ENCODE results near the gene WWOX.

WWOX gene

DNA sequence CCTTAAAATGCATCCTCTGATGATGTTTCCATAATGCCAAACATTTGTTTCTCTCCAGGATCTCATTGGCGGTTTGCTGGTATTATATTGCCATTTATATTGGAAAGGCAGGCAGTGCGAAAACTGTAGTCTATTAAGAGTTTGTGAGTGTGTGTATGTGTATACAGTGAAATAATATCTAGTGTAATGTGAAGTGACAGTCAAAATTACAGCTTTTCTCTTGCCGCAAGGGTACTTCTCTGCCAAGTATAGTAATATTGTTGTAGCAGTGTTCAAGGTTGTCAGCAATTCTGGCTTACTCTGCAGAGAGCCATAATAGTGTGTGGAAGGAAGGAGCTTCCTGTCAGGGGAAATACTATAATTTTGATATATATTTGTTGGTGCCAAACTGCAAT, 178.6 kb downstream of the WWOX start:
- DNase-seq, result no peak

DNA sequence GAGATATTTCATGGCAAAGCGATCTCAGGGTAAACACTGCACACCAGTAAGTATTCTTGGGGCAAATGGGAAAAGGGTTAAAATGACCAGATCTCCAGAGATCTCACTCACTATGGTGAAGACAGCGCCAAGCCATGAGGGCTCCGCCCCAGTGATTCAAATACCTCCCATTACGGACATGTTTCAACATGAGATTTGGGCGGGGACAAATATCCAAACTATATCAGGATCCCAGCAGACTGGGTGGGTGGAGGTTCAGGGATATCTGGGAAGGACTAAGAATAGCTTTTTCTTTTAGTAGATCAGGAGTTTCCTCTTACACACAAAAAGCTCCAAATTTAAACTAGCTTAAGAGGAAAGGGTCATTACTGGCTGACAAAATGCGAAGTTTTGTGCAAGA, 181.7 kb downstream of the WWOX start:
- no peak for DNase-seq

DNA sequence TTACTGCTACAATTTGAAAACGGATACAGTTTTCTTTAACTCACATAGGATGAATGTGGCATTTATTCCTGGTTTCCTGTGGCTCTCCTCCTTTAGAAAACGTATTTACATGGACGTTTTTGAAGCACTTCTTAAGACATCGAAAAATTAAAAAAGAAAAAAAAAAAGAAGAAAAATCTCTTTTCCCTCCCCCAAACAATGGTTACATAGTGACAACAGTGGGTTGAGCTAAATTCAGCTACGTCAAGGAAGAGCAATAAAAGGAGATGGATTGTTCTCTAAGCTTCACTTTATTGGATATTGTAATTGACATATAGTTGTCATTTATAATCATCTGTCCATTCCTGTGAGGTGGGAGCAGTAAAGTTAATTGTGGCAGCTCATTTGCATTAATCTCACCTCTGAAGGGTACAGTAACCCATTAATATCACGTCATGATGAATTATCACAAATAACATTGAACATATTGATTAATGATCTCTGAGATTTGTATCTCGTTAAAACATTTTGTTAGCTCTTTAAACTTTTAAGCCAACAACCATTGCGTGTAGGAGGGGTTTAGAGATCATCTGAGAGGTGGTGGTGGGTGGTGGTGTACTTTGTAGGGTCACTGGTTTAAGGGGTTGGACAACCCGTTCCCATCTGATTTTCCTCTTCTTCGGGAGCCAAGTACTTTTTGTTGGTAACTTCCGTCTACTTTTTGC, 184.2 kb downstream of the WWOX start:
- DNase-seq, result no peak

DNA sequence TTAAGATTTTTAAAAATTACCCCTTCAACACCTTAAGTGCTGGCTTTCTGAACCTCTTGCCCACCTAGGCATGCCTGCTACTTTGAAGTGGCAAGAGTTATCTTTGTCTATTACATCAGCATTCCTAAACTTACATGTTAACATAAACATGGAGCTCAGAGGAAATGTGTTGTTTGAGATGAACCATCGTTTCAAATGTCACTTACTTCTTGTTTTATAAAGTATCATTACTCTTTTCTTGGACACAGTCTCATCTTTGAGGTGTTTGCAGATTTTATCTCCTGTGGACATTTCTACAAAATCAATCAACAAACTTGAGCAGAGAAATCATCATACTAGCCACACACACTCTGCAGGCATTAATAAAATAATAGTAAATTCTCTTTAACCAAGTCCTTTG, 184.9 kb downstream of the WWOX start:
- no peak for DNase-seq

DNA sequence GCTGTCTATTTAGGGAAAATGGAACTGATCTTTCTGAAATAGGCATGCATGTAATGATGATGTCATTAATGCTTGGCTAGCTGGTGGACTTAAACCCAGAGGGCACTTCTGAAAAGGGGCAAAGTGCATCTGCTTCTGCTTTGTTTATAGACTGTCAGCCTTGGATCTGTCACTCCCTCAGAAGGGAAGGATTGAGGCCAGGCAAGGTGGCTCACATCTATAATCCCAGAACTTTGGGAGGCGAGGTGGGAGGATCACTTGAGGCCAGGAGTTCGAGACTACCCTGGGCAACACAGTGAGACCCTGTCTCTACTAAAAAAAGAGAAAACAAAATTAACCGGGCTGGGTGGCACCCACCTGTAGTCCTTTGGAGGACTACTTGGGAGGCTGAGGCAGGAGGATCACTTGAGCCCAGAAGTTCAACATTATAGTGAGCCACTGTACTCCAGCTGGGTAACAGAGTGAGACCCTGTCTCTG, 185.5 kb downstream of the WWOX start:
- no peak for DNase-seq

DNA sequence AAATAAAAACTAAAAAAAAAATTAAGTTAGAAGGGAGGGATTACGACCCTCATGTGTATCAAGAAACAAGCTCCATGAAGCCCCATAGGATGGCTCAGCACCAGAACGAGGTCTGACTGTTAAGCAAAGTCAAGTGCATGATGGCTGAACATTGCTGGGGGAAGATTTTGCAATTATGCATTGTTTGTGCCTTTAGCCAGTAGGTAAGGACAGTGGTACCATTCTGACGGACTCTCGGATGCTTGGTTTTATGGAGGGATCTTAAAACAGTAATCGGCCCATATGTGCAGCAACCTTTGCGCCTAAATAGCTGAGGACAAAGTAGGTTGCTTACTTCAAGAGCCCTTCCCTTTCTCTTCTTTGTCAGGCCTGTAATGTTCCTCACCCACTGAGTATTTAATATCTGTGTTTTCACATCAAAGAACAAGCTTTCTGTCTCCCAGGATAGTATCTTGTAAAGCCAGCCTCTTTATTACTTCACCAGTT, 186.0 kb downstream of the WWOX start:
- no peak for DNase-seq

DNA sequence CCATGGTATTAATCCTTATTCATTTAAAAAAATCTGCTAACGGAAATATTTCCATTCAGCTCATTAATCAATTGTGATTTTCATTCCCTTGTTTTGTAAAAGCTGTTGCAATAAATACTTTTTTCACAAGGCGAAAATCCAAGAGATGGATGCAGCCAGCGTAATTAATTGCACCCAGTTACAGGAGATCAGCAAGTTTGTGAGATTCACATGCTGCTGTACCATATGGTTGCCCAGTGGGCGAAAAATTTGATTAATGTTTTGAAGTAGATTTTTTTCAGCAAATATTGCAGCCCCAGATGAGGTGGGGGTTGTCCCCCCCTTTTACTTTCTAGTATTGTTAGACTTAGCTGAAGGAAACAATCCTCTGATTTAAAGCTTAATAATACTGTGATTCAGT, 186.6 kb downstream of the WWOX start:
- no peak for DNase-seq

DNA sequence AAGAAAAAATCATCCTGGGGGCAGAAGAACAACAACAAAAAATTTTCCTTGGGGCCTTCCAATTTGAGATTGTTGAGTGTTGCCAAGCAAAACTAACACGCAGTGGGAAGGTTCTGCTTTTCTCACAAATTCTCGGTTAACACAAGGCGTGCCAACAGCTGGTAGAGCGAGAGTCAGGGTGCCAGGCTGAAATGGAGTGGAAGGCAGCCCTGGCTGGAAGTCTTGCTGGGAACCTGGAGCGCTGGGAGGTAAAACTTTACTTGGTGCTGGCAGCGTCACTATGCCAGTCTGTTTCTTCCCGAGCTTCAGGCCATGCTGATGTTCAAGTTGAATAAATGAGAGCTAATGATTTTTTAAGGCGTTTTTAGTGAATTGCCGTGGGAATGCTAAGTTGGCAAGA, 189.4 kb downstream of the WWOX start:
- no peak for DNase-seq

DNA sequence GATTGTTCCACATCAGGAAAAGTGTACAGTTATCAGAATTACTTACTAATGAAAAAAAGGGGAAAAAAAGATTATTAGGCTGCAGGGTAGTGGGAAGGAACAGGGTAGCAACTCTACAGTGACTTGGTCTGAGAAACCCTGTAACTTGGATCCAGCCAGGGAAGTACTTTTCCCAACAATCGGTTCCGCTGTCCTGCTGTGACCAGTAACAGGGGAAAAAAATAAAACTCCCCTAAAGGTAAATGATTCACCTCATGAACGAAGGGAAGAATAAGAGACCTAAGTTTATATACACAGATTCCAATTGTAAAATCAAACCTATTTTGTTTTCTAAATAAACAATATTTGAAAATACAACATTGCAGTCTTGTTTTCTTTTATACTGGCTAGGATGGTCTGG, 189.9 kb downstream of the WWOX start:
- DNase-seq, result no peak

DNA sequence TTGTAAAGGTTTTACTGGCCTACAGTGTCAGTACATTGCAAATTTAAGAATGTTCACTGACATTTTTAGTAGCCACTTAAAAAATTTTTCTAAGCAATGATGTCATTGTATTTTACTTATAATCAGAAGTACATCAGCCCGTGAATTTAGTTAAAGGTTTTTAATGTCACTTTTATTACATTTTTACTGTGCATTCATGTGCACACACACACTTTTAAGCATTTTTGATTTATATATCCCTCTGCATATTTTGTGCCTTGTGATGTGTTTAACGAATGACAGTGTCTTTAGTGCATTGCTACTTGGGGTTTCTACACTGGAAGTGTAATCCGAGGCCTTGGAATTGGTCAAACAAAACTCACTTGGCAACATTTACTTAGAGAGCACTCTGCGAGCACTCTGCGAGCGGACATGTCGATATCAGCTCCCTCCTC, 190.4 kb downstream of the WWOX start:
- DNase-seq, result no peak

DNA sequence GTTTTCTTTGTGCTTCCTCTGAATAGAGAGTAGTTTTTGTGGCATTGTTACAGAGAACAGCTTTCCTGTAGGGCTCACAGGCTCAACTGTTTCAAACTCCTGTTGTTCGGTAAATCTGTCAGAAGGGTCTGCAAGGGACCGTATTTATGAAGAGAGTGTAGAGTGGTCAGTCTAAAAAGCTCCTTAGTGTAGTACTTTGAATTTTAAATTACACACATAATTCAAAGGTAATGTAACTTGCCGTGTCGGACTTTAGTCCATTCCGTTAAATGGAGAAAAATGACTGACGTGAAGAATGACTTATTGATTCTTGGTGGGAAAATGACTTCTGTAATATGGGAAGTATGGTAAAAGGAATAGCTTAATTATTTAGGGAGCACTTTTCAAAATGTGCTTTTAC, 190.9 kb downstream of the WWOX start:
- DNase-seq, result no peak

DNA sequence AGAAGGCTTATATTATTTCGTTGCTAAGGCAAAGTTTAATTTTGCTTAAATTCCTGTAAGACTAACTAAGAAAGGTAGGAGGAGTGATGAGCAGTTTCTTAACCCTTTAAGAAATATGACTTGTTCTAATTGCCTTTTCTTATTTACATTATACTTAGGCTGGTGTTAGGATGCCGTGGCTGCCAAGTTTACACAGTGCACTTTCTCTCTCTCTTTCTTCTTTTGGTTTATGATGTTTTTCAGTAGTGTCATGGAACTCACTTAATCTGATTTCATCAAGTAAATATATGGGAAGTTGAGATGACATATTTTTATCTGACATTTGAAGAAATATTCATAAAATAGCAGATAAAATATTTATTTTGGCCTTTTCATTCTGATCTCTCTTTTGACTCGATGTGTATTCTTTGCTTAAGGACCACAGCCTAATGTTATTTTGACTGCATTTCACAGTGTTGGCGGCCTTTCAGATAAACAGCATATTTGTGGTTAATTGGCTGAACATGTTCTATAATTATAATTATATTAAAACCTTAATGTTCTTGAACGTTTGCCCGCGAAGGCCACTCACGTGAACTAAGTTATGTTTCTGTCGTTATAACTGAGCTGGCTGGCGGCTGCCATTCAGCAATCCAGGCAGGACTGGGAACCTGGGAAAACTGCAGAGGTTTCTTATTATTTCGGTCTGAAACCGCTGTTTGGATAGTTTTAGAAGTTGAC, 191.6 kb downstream of the WWOX start:
- DNase-seq, result no peak

DNA sequence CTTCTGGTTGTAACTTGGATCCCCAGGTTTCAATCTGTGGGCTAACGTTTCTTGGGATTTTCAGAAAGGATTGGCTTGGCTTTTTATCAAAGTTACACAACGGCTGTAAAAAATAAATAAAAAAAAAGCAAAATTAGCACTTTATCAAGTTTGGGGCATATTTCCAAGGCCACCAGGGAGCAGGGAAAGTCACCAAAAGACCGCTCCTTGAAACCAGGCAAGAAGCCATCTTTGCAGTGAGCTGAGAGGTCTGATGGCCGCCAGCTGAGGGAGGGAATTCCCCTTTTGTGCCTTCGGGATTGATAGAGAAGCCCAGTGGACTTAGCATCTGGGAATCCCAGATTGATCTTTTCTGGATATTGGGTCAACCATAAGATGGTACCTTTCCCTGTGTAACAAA, 192.2 kb downstream of the WWOX start:
- DNase-seq, result no peak

DNA sequence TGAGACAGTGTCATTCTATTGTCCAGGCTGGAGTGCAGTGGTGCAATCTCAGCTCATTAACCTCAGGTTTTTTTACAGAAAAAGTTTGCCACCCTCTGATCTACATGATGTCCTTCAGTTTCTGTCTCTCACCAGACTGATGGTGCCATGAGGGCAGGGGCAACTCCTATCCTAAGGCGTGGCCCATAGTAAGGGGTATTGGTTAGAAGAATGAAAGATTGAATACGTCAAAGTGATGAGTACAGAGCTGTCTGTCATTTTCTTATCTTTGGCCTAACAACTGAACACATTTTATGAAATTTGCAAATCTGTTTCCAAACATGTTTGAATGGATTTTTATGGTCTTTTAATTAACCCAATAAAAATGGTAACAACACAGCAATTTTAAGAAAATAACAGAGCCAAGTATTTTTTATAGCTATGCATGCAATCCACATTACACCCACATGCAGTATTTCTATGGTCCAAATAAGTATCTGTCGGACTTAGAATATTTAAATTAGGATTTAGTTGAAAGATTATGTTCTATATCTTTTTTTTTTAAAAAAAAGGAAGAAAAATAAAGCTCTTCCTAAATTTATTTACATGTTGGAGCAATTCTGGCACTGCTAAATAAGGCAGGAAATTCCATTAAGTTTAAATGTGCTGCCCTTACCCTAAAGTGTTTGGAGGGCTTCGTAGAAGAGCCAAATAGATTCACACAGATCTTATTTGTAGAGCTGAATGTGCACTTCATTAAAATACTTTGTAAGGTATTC, 192.8 kb downstream of the WWOX start:
- DNase-seq, result no peak

DNA sequence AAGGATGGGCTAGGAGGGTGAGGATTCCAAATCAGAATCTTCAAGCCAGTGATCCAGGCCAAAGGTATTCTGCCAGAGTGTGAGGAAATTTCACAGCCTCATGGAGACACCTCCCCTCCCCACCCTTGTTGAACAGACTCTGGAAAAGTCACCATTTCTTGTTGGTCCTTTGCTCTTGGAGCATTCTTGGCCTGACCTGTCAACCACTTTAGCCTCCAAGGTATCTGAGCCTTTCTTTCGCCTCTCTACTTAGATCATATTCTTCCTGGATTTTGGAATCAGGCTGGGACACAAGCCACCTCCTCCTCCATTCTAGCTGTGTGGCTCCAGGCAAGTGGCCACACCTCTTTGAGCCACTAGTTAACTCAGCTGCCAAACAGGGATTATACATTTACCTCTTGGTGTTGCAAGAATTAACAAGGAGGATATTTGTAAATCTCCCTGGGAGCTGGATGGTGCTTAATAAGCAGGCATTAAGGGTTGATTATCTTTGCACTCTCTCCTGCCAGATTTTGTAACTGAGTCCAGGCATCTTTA, 193.5 kb downstream of the WWOX start:
- no peak for DNase-seq

DNA sequence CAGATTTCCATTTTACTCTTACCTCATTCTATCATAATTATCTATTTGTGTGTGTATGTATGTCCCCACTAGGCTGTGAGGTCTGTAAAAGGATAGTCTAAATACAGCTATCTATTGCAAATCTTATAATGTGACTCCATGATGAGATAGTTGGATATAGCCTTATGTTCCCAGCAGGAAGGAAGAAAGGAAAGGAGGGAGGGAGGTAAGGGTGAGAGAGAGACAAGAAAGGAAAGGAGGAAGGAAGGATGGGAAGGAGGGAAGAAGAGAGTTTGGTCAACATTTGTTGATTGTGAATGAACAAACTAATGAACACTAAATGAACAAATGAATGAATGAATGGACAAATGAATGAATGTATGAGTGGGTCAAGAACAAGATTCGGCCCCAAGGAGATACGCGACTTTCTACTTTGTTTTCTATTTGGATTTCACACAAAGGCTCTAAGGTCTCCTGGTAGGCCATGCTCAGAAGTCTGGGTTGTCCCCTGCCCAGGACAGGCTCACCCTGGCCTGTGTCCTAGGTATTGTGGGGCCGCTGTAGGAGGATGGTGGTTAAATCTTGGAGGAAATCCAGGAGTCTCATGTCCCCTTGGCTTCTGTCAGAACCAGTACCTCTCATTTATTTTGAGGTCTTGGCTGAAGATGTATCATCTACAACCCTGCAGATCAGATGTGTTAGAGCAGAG, 195.2 kb downstream of the WWOX start:
- DNase-seq, result no peak

DNA sequence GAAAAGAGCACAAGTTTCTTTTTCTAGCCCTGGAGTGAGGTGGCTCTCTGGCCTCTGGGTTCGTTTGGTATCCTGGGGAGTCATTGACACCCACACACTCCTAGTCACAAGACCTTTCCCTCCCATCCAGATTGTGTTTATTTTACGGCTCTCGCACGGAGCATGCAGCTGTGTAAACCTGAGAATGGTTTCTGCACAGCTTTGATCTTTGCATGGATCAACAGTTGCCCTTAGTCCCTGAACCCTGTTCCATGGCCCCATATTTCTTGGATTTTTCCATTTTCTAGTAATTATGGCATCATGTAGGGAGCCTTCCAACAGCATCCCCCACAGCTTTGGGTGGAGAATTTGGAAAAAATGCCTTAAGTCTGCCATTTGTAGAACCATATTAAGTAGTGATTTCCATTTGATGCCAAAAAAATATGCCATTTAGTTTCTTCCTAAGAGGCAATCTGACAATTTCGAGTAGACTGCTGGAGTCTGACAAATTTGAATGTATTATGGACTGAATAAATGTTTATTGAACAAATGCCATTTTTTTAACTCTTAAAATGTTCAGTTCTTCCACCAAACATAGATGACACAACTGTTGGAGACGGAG, 197.7 kb downstream of the WWOX start:
- no peak for DNase-seq

DNA sequence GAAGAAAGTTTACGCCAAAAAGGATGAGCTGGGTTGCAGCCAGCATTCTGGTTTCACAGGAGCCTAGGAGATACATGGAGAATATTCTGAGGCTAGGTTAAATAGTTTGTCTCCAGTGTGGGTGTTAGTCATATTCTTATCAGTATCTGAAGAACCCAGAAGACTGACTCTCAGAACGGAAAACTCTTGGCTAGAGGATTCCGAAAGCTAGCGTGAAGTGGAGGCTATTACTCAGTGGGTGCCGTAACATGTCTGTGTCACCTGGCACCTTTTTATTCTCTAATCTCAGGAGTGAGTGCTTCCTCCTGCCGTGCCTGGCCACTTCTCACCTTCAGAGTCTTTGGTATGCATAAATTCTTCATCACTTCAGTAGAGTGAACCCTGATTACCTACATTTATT, 199.5 kb downstream of the WWOX start:
- DNase-seq, result no peak

DNA sequence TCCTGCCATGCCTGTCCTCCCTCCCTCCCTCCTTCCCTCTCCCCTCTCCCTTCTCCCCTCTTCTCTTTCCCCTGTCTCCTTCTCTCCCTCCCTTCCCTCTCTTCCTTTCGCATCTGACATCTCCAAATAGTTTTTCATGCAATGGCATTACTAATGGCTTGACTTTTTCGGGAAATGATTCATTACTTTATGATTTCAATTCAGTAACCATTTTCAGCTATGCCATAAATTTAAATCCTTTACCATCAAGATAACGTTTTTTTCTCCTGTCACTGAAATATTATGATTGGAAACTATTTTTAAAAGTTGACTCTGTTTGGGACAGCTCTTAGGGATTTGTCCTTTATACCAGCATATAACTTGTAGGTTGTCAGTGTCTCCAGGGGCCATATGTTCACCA, 201.0 kb downstream of the WWOX start:
- no peak for DNase-seq

DNA sequence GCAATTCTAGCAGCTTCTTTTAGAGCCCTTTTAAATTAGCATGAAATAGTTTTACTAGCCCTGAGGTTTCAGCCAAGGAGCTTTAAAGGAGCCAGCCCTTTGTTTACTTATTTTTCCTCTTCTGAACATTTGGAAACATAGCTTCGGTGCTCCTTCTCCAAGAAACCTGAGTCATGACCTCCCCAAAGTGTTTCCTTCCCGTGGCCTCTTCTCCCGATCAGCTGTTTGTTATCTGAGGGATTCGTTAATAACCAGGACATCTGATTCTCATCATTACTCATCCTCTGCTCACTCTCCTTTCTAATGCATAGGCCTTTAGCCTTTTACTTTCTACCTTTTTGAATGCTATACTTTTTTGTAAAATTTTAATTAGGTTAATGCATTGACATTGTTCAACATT, 204.5 kb downstream of the WWOX start:
- no peak for DNase-seq

DNA sequence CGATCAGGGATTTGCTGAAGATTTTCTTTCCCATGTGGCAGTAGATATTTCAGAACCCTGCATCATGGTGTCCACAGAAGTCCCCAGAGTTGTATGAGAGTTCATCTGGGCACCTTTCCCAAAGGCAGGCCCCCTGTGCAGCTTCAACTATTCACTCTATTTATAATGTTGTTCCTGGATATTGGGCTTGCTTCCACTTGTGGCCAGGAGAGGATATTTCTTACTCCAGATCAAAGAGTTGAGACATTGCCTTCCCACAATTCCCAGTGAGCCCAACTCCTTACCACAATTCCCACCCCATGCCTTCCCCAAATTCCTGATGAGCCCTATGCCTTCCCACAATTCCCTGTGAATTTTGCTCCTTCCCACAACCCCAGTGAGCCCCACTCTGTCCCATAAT, 206.9 kb downstream of the WWOX start:
- DNase-seq, result no peak

DNA sequence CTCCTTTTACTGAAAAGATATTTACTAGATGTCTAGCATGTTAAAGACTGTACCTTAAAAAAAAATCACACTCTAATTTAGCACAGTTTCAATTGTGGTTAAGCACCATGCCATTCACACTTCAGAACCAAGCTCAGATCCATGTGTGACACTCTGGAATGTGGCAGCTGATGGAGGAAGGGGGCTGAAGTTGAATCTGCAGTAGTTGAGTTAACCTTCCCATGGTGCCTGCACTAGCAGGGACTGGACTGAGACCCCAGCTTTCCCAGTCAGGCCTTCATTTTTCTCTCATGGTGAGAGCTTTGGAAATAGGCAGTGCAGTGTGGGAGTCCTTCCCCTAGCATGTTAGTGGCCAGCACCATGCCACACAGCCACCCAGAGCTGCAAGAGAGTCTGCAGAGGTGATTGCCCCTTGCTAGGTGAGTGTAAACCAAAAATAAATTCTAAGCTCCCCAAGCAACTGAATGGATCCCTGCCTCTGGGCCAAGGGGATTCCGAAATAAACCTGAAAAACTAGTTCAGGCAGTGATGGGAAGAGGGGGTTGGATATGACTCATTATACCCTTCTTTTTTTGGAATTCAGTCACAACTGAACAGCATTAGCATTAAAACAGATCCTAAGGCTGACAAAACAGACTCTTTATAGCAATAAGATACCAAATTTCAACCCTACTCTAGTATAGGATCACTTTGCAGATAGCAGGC, 208.5 kb downstream of the WWOX start:
- no peak for DNase-seq
